ENCODE measurements around the gene ZDHHC9.

The ZDHHC9 gene

DNA sequence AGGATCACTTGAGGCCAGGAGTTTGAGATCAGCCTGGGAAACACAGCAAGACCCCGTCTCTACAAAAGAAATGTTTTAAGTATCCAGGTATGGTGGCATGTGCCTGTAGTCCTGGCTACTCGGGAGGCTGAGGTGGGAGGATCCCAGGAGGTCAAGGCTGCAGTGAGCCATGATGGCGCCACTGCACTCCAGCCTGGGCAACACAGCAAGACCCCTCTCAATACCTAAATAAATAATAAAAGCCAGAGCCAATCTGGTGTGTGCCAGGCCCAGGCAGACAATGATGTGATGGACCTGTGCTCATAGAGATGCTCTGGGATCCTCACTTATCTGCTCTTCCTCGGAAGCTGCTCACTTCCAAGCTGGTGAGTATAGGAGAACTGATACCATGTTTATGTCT lies 82.1 kb downstream of the ZDHHC9 start:
- no peak for DNase-seq

DNA sequence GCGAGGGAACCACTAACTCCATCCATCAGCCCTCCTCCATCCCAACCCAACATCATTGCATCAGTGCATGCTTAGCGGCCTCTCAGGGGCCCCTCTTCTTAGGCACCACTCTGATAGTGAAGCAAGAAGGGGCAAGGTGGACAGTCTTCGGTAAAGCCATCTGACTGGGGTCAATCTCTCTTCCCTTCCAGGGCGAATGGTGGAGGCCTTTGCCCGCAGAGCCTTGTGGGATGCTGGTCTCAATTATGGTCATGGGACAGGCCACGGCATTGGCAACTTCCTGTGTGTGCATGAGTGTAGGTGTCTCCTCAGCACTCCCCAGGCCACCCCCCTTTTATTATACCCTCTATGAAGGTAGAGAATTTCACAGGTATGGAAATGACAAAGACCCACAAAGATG lies 82.7 kb downstream of the ZDHHC9 start:
- no peak for DNase-seq

GRCh38 chrX:129760155-129760554 lies 83.5 kb downstream of the ZDHHC9 start:
- DNase-seq: no peak

DNA sequence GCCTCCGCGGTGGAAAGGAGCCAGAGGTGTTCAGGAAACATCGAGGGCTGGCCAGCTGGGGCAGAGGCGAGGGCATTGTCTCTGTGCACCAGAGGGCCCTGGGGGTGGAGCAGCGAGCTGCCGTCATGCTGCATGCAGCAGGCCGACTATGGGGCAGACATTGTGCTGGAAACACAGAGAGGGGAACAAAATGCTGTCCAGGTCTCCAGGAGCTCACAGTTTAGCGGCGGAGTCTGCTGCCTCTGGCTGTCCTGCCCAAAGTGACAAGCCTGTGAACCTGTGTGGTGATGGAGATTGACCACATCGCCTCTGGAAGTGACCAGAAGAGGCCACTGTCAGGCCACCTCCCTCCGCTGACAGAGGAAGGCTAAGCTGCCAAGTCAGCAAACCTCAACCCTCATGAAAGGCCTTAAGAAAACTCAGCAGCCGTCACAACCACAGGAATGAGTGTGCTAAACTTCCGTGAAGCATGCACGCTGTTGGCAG lies 84.1 kb downstream of the ZDHHC9 start:
- DNase-seq: no peak

DNA sequence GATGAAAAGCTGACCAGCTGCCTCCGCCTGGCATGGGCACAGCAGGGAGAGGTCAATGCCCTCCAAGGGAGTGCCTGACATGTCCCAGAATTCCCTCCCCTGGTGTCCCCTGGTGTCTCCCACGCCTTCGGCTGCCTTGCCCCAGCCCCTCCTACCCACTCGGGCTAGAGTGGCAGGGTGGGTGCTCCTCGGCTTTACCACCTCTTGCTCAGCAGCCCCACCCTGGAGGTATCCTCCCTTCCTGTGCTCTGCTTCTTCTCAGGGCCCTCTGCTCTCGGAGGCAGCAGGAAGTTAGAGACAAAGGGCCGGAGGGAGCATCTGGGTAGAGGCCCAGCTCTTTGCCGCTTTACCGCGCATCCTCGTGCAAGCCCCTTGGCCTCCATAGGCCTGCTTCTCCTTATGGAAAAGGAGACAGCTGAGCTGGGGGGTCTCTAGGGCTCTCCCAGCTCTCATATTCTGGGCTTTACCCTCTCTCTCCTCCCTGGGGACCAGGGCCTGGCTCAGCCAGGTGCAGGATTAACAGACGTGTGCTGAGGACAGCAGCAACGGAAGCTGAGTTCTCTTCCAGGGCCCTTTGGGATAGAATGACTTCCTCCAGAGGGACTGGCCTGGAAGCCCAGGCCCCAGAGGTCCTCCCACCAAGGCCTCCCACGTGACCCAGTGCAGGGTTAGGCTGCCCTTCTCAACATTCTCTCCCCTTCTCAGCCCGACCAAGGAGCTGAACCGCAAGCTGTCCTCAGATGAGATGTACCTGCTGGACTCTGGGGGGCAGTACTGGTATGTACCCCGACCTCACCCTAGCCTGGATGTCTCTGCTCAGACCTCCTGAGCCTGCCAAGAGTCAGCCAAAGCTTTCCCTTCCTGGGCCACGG lies 87.7 kb downstream of the ZDHHC9 start:
- peak; percentile 4 for DNase-seq

GRCh38 chrX:129754056-129755024 lies 89.3 kb downstream of the ZDHHC9 start:
- no peak for DNase-seq

All from NCI-H2171 (cell line).